ENCODE data around the gene TCF7L1. TPM values are rescaled to one million over a fixed set of nuclear protein-coding genes. Genes with fewer than 3 reads are reported as not detected.

Gene TCF7L1
- total RNA-seq, 1 donor from 2014 or later: 8.0 TPM

DNA sequence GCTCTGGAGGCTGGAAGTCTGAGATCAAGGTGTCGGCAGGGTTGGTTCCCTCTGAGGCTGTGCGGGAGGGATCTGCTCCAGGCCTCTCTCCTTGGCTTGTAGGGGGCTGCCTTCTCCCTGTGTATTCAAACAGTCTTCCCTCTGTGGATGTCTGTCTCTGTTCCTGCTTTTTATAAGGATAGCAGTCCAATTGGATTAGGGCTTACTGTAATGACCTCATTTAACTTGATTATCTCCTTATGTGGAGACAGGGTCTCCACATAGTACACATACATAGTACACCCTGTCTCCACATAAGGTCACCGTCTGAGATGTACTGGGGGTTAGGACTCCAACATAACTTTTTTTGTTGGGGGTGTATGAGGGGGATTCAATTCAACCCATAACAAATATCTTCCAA, 30.5 kb downstream of the TCF7L1 start:
- no peak for DNase-seq

DNA sequence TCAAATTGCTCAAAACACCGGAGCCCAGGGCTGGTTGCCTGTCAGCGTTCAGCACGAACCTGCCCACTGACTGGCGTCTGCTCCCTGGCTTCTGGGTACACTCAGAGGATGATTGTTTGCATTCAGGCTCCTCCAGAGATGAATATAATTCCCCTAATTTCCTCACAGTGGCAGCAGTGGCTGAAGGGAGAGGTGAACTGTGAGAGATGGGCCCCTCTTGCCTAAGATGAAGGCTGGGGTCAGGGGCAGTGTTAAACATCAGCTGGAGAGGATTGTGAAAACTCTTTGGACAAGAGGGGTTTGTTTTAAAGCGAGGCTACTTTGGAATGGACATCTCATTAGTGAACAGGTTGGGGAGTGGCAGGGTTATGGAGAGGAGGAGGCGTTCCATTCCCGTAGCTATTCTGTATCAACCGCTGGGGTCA, 31.0 kb downstream of the TCF7L1 start:
- no peak for DNase-seq

DNA sequence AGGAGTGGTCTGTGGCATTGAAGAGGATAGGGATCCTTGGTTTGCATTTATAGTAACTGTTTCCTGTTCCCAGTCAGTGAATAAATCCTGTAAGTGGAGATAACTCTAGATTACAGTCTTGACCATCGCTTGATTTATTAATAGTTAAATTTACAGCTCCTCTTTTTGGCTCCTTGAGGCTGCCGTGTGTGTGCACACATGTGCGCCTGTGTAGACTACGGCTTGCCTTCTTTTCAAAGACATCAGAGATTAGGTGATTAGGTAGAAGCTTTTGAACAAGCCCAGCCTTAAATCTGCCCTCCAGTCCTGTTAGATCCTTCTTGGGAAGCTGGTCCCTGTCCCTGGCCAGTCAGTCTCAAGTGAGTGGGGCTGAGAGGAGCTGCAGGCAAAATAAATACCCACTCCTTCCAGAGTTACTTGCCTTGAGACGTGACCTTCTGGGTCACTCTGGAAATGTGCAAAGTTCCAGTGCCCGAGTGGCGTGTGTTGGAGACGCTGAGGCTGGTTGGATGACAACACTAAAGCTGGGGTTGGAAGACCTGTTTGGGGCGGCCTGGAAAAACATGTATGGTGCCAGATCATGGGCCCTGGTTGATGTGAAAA, 32.0 kb downstream of the TCF7L1 start:
- no peak for DNase-seq

DNA sequence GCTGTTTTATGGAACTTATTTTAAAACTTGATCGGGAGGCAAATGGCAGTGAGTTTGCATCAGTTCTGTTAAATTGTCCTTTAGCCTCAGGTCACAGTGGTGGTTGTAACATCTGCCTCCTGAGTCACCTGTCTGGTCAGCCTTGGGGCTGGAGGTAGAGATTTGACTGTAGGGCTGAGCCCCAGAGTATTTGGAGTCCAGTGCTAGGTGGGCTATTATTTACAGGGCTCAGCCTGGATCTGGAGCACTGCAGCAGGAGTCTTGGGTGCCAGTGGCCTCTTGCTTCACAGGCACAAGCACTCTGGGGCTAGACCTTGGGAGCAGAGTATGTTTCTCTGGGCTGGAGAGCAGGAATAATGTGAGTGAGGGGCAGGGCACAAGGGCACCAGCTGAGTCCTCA, 32.8 kb downstream of the TCF7L1 start:
- DNase-seq: no peak

DNA sequence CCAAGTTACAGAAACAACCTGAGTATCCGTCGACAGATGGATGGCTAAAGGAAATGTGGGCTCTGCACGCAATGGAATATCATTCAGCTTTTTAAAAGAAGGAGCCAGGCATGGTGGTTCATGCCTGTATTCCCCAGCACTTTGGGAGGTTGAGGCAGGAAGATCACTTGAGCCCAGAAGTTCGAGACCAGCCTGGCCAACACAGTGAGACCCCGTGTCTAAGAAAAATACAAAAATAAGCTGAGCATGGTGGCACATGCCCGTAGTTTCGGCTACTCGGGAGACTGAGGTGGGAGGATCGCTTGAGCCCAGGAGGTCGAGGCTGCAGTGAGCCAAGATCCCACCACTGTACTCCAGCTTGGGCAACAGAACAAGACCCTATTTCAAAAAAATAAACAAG, 34.3 kb downstream of the TCF7L1 start:
- no peak for DNase-seq

DNA sequence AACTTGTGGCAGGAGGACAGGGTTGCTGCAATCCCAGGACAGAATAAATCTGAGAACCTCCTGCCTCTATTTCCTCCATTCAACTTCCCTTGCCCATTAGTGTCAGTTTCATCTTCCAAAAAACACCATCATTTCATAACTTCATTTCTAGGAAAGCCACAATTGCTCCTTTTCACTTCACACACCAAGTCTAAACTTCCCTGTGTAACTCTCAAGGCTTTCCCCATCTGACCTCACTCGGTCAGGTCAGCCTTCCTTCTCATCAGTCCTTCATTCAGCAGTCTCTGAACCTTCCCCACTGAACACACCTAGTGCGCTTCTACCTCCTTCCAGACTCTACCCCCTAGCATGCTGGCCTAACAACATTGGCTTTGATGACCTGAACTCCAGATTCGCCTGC, 35.8 kb downstream of the TCF7L1 start:
- DNase-seq: no peak

DNA sequence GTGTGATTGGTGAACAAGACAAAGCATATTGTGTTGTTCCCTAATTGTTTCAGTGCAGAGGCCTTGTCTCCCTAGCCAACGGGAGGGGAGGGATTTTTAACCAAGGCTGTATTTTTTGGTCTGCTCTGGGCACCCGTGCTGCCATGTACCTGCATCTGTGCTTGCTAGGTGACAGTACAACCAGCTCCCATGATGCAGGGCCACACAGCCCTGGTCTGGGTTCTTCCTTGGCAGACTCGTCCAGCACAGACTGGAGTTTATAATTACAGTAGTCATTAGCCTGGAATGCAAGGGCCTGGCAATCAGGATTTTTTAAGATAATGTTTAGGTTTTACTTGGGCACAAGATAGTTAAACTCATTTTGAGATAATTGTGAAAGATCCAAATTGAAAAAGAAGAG, 36.4 kb downstream of the TCF7L1 start:
- no peak for DNase-seq

DNA sequence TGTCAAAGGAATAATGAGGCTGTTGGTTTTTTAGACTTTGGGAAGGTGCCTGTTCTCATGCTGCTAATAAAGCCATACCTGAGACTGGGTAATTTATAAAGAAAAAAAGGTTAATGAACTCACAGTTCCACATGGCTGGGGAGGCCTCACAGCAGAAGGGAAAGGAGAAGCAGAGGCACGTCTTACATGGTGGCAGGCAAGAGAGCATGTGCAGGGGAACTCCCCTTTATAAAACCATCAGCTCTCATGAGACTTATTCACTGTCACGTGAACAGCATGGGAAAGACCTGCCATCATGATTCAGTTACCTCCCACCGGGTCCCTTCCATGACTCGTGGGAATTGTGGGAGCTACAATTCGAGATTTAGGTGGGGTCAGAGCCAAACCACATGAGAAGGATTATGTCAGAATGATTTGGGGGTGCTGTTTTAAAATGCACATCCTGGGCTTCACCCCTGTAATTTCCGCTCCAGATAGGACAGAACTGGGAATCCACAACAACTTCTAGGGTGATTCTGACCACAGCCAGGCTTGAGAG, 37.8 kb downstream of the TCF7L1 start:
- DNase-seq: no peak

DNA sequence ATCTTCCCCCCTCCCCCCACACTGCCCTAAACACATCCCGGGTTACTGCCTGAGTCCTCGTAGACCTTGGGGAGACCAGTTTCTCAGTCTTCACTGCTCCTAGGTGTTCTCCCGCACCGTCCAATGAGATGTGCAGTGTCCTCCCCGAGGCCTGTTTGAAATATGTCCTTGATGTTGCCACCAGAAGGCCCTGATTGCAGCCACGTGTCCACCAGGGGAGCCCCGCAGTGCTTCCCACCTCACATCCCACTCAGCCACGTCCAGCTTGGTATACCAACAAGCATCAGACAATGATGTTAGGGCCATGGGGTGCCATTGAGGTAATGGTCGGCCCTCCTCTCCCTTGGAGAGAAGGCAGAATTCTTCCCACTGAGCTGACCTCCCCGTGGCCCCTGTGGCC, 38.7 kb downstream of the TCF7L1 start:
- DNase-seq: no peak

DNA sequence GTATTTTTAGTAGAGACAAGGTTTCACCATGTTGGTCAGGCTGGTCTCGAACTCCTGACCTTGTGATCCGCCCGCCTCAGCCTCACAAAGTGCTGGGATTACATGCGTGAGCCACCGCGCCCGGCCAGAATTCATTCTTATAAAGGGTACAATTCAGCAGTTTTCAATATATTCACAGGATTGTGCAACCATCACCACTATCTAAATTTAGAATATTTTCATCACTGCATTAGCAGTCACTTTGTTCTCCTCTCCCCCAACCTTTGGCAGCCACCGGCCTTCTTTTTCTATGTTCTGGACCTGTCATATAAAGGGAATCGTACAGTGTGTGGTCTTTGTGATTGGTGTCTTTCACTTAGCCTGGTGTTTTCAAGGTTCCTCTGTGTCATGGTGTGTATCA, 40.7 kb downstream of the TCF7L1 start:
- DNase-seq: no peak

DNA sequence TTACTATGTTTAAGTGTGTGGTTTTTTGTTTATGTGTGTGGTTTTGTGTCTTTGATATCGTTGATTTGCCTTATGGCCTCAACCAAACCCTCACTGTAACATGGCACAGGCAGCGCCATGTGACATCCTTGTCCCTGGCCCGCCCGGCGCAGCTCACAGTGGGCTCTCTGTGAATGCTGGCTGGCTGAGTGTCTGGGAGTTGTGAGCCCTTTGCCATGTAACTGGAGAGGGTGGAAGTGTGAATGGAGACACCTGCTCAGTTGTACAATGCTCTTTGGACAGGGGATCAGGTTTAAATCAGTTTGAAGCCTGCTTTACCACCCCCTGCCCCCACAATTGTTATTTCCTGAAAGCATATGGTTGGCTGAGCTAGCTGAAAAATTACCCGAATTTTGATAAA, 41.8 kb downstream of the TCF7L1 start:
- no peak for DNase-seq

DNA sequence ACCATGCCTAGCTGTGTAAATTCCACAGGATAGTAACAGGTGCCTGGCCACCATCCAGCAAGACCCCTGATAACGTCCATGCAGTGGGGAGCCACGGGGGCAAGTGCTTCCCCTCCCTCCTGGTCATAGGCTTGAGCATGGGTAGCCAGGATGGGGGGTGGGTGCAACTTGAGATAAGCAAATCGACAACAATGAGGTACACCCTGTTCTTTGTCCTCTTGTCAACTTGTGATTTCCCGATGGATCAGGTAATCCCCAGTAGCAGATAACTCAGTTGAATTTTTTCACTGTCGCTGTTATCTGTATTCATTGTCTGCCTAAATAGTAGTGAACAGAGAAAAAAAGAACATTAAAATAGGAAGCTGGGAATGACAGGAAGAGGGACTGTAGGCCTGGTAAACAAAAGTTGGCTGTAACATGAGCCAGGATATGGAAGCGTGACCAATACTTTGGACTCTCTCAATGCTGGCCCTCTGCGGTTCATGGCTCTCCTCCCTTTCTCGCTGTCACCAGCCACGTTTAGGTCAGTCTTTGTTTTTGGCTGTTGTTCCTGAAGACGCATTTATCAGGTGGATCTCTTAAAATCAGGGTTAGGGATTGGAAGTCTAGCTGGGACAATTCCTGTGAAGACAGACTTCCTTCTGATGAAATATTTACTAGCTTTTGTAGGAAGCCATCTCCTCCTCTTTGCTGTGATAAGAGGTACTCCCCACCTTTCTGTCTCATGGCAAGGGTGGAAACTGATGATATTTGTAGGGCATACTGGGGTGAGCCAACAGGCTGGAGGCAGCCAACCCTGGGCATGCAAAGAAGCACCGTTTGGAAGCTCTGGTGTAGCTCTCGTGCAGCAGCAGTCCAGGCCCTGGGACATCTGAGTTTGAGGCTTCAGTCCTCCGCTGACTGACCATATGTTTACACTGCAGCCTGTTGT, 42.4 kb downstream of the TCF7L1 start:
- DNase-seq: no peak

DNA sequence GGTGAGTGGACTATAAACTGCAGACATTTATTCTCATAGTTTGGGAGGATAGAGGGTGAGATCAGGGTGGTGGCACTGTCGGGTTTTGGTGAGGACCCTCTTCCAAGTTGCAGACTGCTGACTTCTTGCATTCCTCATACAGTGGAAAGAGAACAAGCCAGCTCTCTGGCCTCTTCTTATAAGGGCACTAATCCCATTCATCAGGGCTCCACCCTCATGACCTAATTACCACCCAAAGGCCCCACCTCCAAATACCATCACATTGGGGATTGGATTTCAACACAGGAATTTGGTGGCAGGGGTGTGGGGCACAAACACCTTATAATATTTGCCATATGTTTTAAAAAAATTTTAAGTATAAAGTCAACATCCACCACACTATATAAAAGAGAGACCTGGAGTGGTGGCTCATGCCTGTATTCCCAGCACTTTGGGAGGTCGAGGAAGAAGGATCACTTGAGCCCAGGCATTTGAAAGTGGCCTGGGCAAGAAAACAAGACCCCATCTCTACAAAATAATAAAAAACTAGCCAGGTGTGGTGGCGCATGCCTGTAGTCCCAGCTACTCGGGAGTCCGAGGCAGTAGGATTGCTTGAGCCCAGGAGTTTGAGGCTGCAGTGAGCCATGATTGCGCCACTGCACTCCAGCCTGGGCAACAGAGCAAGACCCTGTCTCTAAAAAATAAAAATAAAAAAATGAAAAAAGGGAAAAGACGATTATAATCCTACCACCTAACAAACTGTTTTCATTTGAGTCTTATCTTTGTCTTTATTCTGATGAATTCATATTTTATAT, 44.0 kb downstream of the TCF7L1 start:
- no peak for DNase-seq

DNA sequence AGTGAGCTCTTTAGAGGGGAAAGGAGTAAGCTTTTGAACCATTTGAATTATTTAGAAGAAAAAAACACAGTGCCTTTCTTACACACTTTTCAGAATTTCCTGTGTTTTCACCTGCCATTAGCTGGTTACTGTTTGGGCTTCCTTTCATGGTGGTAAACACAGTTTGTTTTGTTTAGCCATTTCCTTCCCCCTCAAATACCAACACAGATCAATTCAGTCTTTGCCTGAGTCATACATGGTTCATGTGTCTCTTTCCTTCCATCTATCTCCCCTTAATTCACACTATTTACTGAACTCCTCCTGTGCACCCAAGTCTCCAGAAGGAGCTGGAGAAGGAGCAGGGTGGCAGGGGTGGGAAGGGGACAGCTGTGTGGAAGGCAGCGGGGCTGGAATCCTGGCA, 45.0 kb downstream of the TCF7L1 start:
- no peak for DNase-seq

DNA sequence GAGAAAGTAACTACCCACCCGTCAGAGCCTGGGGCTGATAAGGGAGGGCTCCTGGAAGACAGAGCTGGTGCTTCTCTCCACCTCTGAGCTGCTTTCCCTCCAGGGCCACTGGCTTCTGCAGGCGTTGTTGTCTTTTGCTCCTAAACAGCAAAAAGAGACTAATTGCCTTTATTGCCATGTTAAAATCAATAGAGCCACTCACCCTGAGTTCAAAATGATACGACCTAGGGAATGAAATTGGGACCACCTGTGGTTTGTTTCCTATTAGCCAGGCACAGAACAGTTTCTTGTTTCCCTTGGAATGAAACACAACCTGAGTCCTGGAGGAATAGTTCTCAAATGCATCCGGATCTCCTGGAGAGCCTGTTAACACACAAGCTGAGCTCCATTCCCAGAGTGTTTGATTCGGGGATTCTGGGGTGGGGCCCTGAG, 45.8 kb downstream of the TCF7L1 start:
- DNase-seq: no peak

DNA sequence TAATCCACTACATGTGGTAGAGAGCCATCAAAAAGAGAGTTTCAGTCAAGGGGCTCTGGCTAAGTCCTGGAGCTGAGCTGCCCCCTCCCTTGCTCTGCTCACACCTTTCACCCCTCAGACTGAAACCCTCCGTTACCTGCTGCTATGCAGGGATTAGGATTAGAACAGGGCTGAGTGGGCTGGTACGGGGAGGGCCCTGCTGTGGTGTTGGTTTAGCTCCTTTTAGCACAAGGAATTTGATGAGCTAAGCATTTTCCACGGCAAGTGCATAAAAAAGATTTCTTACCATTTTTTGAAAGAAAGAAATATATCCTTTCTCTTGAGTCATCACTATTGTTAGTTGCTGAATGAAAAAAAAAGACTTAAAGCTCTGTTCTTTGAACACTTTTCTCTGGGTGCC, 46.3 kb downstream of the TCF7L1 start:
- no peak for DNase-seq

DNA sequence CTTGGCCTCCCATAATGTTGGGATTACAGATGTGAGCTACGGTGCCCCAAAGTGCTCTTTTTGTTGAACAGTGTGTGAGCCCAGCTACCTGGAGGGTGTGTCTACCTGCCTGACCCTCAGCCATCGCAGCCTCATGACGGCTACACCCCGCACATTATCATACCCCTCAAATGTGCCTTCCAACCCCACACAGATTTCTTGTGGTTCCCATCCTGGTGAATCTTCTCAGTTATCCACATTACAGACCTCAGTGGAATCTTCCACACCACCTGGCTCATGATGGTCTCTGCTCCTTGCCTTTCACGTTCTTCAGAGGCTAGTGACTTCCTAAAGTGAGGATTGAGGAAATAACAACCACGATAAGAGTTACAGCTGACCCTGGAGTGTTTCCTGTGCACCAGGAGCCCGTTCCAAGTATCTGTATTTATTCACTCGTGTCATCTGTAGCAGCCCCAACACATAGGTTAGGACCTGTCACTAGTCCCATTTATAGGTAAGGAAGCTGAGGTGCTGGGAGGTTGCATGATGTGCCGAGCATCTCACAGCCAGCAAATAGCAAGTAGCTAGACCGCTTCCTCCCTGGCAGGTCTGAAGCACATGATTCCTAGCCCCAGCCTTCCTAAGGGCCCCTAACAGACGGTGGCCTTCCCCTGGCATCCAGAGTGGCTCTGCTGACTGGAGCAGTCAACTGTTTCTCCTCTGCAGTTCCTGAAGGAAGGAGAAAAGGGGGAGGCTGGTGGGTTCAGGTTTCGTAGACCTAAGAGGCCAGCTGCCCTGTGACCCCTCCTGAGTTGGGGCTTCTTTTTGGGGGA, 47.3 kb downstream of the TCF7L1 start:
- DNase-seq: no peak

DNA sequence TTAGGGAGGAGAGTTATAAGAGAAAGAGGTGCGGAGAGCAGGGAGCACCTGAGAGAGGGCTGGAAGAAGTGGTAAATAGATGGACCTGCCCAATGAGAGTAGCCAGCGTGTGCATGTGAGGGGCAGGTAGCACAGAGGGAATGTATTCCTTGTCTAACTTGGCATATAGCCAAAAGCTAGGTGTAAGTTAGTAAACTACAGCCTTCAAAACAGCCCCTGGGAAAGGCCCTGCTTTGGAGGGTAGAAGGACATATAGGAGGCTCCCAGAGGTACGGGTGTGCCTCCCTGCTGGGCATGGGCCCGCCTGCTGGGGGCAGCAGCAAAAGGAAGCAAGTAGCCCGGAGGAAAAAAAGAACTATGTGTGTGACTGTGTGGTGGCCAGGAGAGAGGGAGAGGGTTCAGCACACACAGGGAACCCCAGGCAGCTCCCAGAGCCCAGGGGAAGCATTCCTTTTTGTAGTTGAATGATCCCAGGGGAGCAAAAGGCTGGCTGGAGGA, 48.0 kb downstream of the TCF7L1 start:
- no peak for DNase-seq

DNA sequence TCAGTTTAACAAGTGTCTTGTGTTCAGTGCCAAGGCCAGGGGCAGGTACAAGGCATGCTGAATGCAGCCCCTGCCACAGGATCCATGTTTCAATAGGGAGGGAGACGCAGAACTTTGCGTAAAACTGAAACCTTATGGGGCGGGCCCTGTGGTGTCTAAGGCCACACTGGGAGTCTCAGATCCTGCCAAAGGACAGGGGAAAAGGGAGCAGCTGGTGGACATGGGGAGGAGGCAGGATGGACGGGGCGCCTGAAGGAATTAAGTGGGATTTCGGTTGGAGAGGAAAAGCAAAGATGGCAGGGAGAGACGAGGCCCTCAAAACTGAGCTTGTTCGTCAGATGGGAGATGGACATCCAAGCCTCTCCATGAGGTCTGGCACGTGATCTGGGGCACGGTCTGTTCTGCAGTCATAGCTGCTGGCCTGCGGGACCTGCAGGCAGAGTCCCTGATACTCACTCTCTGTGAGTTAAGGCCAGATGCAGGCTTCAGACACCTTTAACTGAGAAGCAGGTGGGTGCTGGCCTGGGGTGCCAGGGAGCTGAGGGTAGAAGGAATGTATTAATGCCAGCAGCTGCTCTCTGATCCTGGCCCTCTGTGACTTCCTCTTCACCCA, 48.8 kb downstream of the TCF7L1 start:
- no peak for DNase-seq

DNA sequence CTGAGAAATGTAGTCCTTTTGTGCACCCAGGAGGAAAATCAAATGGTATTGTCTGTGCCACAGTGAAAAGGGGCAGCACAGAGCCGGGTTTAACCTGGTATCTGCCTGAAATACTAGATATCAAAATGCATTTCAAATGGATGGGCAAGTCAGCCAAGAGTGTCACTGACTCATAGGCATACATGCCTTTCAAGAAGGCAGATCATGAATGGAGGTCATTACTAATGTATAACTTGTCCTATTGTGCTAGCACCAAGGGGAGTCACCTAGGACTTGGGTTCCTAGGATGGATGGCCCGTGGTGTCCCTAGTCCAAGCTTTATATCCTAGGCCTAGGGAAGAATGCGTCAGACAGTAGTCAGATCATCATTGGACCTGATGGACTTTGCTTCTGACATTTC, 49.9 kb downstream of the TCF7L1 start:
- DNase-seq: no peak

DNA sequence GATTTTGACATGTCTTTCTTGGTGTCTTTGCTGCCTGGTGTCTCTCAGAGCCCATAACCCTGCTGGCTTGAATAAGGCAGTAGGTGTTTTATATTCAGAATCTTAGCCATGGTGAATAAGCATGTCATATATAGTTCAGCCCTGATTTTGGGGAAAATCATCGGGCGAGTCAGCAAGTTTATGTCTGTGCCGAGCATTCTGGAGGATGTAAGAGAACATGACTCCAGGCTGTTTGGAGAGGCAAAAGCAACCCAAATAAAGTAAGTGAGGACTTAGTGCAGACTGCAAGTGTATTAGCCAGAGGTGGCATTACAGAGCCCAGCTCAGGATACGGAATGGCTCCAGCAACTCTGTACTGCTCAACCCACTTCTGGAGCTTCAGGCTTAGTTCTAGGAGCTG, 50.3 kb downstream of the TCF7L1 start:
- DNase-seq: no peak

Measured in skin of body (tissue), 2 donors.